ENCODE data around the gene MPHOSPH8. TPM values are rescaled to one million over a fixed set of nuclear protein-coding genes. Genes with fewer than 3 reads are reported as not detected.

Gene MPHOSPH8
- total and polyA plus RNA-seq, 12 donors, result 14.7 to 63.4 (median 32.1) TPM

DNA sequence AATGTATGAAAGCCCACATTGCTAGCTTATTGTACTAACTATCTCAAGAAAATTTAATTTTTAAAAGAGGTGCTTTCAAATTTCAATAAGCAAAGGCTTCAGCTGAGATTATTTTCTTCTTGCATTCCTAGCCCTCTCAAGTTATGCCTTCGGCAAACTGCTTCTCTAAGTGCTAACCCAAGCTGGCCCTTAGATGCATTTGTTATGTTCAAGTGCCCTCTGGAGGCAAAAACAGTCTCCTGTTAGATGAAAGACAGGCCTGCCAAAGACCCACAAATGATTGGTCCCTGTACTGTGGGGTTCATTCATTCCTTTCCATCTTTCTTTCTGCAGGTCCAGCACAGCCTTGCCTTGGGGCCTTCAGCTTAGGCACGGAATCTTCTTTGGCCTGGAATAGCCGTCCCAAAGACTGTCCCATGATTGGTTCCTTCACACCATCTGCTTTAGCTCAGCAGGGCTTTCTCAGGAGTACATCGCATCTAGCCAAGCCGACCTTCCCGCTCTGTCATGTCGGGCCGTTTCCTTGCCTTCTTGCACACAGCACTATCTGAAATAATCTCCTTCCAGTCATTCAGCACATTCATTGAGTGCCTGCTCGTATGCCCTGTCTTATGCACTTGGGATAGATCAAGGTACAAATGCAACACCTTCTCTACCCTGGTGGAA is 45.7 kb upstream of the MPHOSPH8 start:
- no peak overlapping the region for H3K27ac ChIP-seq
- DNase-seq, result peak in 1 of 7 donors; percentile 21
- 65 to 71% (median 67%) methylated on average over 9 of the region's 9 CpGs for WGBS, 4 donors
- H3K9me3 ChIP-seq (replicated peaks in 1 of 3), result no peaks in the 10 kb centered on the region
- no peaks in the 10 kb centered on the region for H3K36me3 ChIP-seq (replicated peaks in 1 of 2)
- no peak overlapping the region for H3K4me3 ChIP-seq
- TF ChIP-seq POLR2A (IDR thresholded peaks at IDR 0.05), result no peak
- TF ChIP-seq, protein P1, sequence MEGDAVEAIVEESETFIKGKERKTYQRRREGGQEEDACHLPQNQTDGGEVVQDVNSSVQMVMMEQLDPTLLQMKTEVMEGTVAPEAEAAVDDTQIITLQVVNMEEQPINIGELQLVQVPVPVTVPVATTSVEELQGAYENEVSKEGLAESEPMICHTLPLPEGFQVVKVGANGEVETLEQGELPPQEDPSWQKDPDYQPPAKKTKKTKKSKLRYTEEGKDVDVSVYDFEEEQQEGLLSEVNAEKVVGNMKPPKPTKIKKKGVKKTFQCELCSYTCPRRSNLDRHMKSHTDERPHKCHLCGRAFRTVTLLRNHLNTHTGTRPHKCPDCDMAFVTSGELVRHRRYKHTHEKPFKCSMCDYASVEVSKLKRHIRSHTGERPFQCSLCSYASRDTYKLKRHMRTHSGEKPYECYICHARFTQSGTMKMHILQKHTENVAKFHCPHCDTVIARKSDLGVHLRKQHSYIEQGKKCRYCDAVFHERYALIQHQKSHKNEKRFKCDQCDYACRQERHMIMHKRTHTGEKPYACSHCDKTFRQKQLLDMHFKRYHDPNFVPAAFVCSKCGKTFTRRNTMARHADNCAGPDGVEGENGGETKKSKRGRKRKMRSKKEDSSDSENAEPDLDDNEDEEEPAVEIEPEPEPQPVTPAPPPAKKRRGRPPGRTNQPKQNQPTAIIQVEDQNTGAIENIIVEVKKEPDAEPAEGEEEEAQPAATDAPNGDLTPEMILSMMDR (IDR thresholded peaks at IDR 0.05), result peak in 5 of 6 experiments; percentile 22 to 46 (median 34)
- H3K27me3 ChIP-seq, result no peaks in the 10 kb centered on the region
- intact Hi-C loops (cut with DNase I), result no loop called here
- peaks cover 0 to 7% of the 10 kb centered on the region in 2 donors for H3K4me1 ChIP-seq (replicated peaks in 1 of 2)

DNA sequence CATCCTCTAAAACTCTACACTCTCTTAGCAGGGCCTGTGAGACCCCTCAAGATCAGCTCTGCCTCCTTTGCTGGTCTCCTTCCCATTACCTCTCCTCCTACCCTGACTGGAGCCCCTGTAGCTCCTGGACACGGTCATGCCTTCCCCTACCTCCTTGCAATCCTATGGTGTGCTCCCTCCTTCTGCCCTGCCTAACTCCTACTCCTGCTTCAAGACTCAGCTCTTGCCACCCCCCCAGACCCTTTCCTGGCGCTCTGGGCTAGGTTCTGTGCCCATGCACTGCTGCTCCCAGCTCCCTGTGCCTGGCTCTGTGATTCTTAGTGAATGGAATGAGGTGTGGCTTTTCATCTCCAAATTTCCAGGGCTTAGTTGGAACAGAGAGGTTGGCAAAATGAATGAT is 44.1 kb upstream of the MPHOSPH8 start:
- H3K4me3 ChIP-seq, result no peak overlapping the region
- H3K36me3 ChIP-seq (replicated peaks in 1 of 2), result no peaks in the 10 kb centered on the region
- intact Hi-C loops (cut with DNase I), result no loop called here
- H3K9me3 ChIP-seq (replicated peaks in 1 of 3), result no peaks in the 10 kb centered on the region
- TF ChIP-seq, protein P1 (IDR thresholded peaks at IDR 0.05), result no peak
- no peak for TF ChIP-seq POLR2A (IDR thresholded peaks at IDR 0.05)
- 62 to 68% (median 64%) methylated on average over 2 of the region's 2 CpGs for WGBS, 4 donors
- no peaks in the 10 kb centered on the region for H3K27me3 ChIP-seq
- no peak for DNase-seq
- H3K4me1 ChIP-seq (replicated peaks in 1 of 2), result peaks cover 0 to 7% of the 10 kb centered on the region in 2 donors
- no peak overlapping the region for H3K27ac ChIP-seq

DNA sequence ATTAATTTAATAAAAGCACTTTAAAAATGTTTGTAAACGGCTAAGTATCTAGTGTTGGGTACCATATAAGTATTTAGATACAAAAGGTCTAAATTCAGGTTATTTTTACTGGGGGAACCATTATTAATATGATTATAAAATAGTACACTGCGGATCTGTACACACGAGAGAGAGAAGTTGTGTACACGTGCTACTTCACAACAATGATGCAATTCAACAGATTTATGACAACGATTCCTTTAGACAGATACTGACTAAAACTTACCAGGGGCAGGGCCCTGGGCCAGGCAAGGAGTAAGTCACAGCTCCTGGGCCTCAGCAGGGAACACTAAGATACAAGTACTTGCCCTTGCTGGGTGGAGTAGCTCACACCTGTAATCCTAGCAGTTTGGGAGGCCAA is 43.0 kb upstream of the MPHOSPH8 start:
- Histone ChIP-seq H3K4me3 (no peak overlapping the region), H3K9me3 (replicated peaks in 1 of 3) (no peaks in the 10 kb centered on the region), H3K27ac (no peak overlapping the region), H3K36me3 (replicated peaks in 1 of 2) (no peaks in the 10 kb centered on the region), H3K27me3 (no peaks in the 10 kb centered on the region), H3K4me1 (replicated peaks in 1 of 2) (peaks cover 0 to 7% of the 10 kb centered on the region in 2 donors)
- 68 to 83% (median 80%) methylated on average over 5 of the region's 5 CpGs for WGBS, 4 donors
- DNase-seq, result no peak
- TF ChIP-seq, protein P1 (IDR thresholded peaks at IDR 0.05), result no peak
- intact Hi-C loops (cut with DNase I), result no loop called here

DNA sequence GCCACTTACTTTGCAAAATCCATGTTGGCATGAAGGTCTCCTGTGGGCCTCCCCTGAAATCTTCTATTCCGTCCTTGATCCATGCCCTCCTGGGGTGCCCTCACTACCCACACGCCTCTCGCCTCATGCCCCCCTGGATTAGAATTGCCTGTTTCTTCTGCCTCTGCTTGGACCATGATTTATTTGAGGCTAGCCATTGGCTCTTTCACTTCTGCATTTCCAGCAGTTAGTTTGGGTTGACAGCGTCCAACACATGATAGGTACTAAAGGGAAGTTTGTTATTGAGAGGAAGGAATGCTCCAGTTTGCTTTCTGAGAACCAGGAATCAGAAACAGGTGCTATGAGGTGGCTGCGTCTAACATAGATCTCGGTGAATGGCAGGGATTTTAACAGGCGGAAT is 41.6 kb upstream of the MPHOSPH8 start:
- no peak for TF ChIP-seq POLR2A (IDR thresholded peaks at IDR 0.05)
- TF ChIP-seq, protein P1 (IDR thresholded peaks at IDR 0.05), result no peak
- DNase-seq, result no peak
- Histone ChIP-seq H3K4me1 (replicated peaks in 1 of 2) (peaks cover 0 to 7% of the 10 kb centered on the region in 2 donors), H3K27ac (no peak overlapping the region), H3K9me3 (replicated peaks in 1 of 3) (no peaks in the 10 kb centered on the region), H3K4me3 (no peak overlapping the region), H3K36me3 (replicated peaks in 1 of 2) (no peaks in the 10 kb centered on the region), H3K27me3 (no peaks in the 10 kb centered on the region)
- WGBS, 4 donors, result 73 to 85% (median 77%) methylated on average over 7 of the region's 7 CpGs
- intact Hi-C loops (cut with DNase I), result no loop called here
